BLaER1 treated with 17β-estradiol and CSF1 and Interleukin-3, amounts not matched to agents 10 nM and 100 nM (cell line): ENCODE data around the gene MT1A.
A peak's percentile ranks its signal among the peaks of the same experiment; 100 is the strongest.

Experiments
- H3K27ac ChIP-seq, 11 experiments: shearing (Covaris generic); formaldehyde crosslinking; 2 replicates each; pipeline ENCODE4 v1.8.1; 2022
- H3K27me3 ChIP-seq, 11 experiments: shearing (Covaris generic); formaldehyde crosslinking; 2 replicates each; pipeline ENCODE4 v1.8.1; 2022
- H3K36me3 ChIP-seq, 11 experiments: shearing (Covaris generic); formaldehyde crosslinking; 2 replicates each; pipeline ENCODE4 v1.8.1; 2022
- H3K4me1 ChIP-seq, 10 experiments: shearing (Covaris generic); formaldehyde crosslinking; 2 replicates each; pipeline ENCODE4 v1.8.1; 2022
- H3K4me2 ChIP-seq, 11 experiments: shearing (Covaris generic); formaldehyde crosslinking; 2 replicates each; pipeline ENCODE4 v1.8.1; 2022
- H3K4me3 ChIP-seq, 10 experiments: shearing (Covaris generic); formaldehyde crosslinking; 2 replicates each; pipeline ENCODE4 v1.8.1; 2022
- H3K9ac ChIP-seq, 11 experiments: shearing (Covaris generic); formaldehyde crosslinking; 2 replicates each; pipeline ENCODE4 v1.8.1; 2022
- H3K9me3 ChIP-seq, 11 experiments: shearing (Covaris generic); formaldehyde crosslinking; replicated peaks in 1 of 11; 2 replicates each; pipeline ENCODE4 v1.8.1; 2022
- H4K20me1 ChIP-seq, 11 experiments: shearing (Covaris generic); formaldehyde crosslinking; 2 replicates each; pipeline ENCODE4 v1.8.1; 2022
- Cebpa-rat ChIP-seq, 11 experiments: shearing (Covaris generic); IDR thresholded peaks; 2 replicates each; pipeline ENCODE4 v1.8.1; 2022

Gene MT1A

GRCh38 chr16:56623637-56624036 is 14.8 kb upstream of the MT1A start:
- H4K20me1 ChIP-seq = peaks cover 0 to 16% (median 0%) of the 10 kb centered on the region in 11 experiments; a peak in 10 of 22 replicates
- H3K4me1 ChIP-seq = peaks cover 8 to 12% (median 11%) of the 10 kb centered on the region in 10 experiments; a peak in 17 of 20 replicates
- H3K36me3 ChIP-seq = no peaks in the 10 kb centered on the region
- TF ChIP-seq Cebpa-rat (IDR thresholded peaks at IDR 0.05) = no peak
- no peak overlapping the region for H3K27ac ChIP-seq
- H3K9me3 ChIP-seq = peaks cover 0 to 9% (median 0%) of the 10 kb centered on the region in 11 experiments; a peak in 1 of 22 replicates
- no peak overlapping the region for H3K4me2 ChIP-seq
- H3K4me3 ChIP-seq = no peak overlapping the region
- H3K27me3 ChIP-seq = peaks cover 81 to 99% (median 97%) of the 10 kb centered on the region in 11 experiments
- H3K9ac ChIP-seq = no peak overlapping the region

- Histone ChIP-seq H3K4me3 (peak within 1 kb of the TSS; percentile 21 to 61 (median 40); a peak in 19 of 20 replicates), H3K9ac (peak within 1 kb of the TSS in 1 of 11 experiments; percentile 54; a peak in 1 of 22 replicates), H3K36me3 (no peaks in the 10 kb centered on the region), H3K9me3 (peaks cover 0 to 9% (median 0%) of the 10 kb centered on the region in 11 experiments; a peak in 1 of 22 replicates), H3K4me1 (peaks cover 8 to 18% (median 11%) of the 10 kb centered on the region in 10 experiments; a peak in 17 of 20 replicates), H3K4me2 (peak within 1 kb of the TSS; percentile 46 to 86 (median 68)), H3K27ac (no peak within 1 kb of the TSS), H3K27me3 (peaks cover 81 to 99% (median 97%) of the 10 kb centered on the region in 11 experiments), H4K20me1 (peaks cover 0 to 27% (median 0%) of the 10 kb centered on the region in 11 experiments; a peak in 10 of 22 replicates)
- no peak for TF ChIP-seq Cebpa-rat (IDR thresholded peaks at IDR 0.05)
These were observed 13.1 kb upstream of the MT1A start, which contains the start of gene MT1E for GRCh38 chr16:56625140-56625942. Gene MT1E, plus strand, starts transcription at chr16:56625781. Its CDS starts 71 bp downstream, at chr16:56625852.

GRCh38 chr16:56625943-56626654 is 12.4 kb upstream of the MT1A start:
- peak overlapping the region; percentile 21 to 61 (median 40); a peak in 13 of 20 replicates for H3K4me3 ChIP-seq
- peaks cover 0 to 9% (median 0%) of the 10 kb centered on the region in 11 experiments; a peak in 1 of 22 replicates for H3K9me3 ChIP-seq
- no peak for TF ChIP-seq Cebpa-rat (IDR thresholded peaks at IDR 0.05)
- peaks cover 86 to 100% (median 98%) of the 10 kb centered on the region in 11 experiments for H3K27me3 ChIP-seq
- H3K9ac ChIP-seq = 0 out of 22 replicates have a peak overlapping the region, but pooled peaks of 1 of the 11 experiments have one; percentile 54
- H4K20me1 ChIP-seq = peaks cover 0 to 27% (median 0%) of the 10 kb centered on the region in 11 experiments; a peak in 10 of 22 replicates
- H3K4me2 ChIP-seq = peak overlapping the region; percentile 46 to 86 (median 68)
- no peak overlapping the region for H3K27ac ChIP-seq
- no peaks in the 10 kb centered on the region for H3K36me3 ChIP-seq
- H3K4me1 ChIP-seq = peaks cover 8 to 20% (median 11%) of the 10 kb centered on the region in 10 experiments; a peak in 17 of 20 replicates

- Histone ChIP-seq H3K27ac (no peak overlapping the region), H3K4me2 (no peak overlapping the region), H3K36me3 (no peaks in the 10 kb centered on the region), H4K20me1 (peaks cover 0 to 27% (median 0%) of the 10 kb centered on the region in 11 experiments; a peak in 11 of 22 replicates), H3K4me1 (peaks cover 8 to 20% (median 11%) of the 10 kb centered on the region in 10 experiments; a peak in 17 of 20 replicates), H3K9ac (no peak overlapping the region), H3K4me3 (no peak overlapping the region), H3K27me3 (peaks cover 92 to 100% (median 98%) of the 10 kb centered on the region in 11 experiments), H3K9me3 (peaks cover 0 to 9% (median 0%) of the 10 kb centered on the region in 11 experiments; a peak in 1 of 22 replicates)
- no peak for TF ChIP-seq Cebpa-rat (IDR thresholded peaks at IDR 0.05)
These were observed 11.8 kb upstream of the MT1A start for GRCh38 chr16:56626685-56627084.

GRCh38 chr16:56628486-56629350 is 9.7 kb upstream of the MT1A start:
- Histone ChIP-seq H3K27ac (no peak overlapping the region), H3K4me2 (no peak overlapping the region), H4K20me1 (peaks cover 0 to 43% (median 20%) of the 10 kb centered on the region in 11 experiments; a peak in 15 of 22 replicates), H3K36me3 (no peaks in the 10 kb centered on the region), H3K9me3 (peaks cover 0 to 9% (median 0%) of the 10 kb centered on the region in 11 experiments; a peak in 1 of 22 replicates), H3K4me3 (no peak overlapping the region), H3K4me1 (peaks cover 8 to 25% (median 12%) of the 10 kb centered on the region in 10 experiments; a peak in 17 of 20 replicates), H3K9ac (no peak overlapping the region), H3K27me3 (peaks cover 98 to 100% (median 99%) of the 10 kb centered on the region in 11 experiments)
- TF ChIP-seq Cebpa-rat (IDR thresholded peaks at IDR 0.05) = no peak

- no peak overlapping the region for H3K4me3 ChIP-seq
- no peaks in the 10 kb centered on the region for H3K36me3 ChIP-seq
- TF ChIP-seq Cebpa-rat (IDR thresholded peaks at IDR 0.05) = no peak
- peaks cover 100% of the 10 kb centered on the region in 11 experiments for H3K27me3 ChIP-seq
- no peak overlapping the region for H3K4me2 ChIP-seq
- H3K4me1 ChIP-seq = peaks cover 8 to 25% (median 12%) of the 10 kb centered on the region in 10 experiments; a peak in 17 of 20 replicates
- peaks cover 0 to 9% (median 0%) of the 10 kb centered on the region in 11 experiments; a peak in 1 of 22 replicates for H3K9me3 ChIP-seq
- H3K27ac ChIP-seq = no peak overlapping the region
- no peak overlapping the region for H3K9ac ChIP-seq
- peaks cover 0 to 45% (median 20%) of the 10 kb centered on the region in 11 experiments; a peak in 15 of 22 replicates for H4K20me1 ChIP-seq
These were observed 8.9 kb upstream of the MT1A start for GRCh38 chr16:56629531-56629930.

GRCh38 chr16:56630134-56630533 is 8.3 kb upstream of the MT1A start:
- Histone ChIP-seq H3K27ac (no peak overlapping the region), H3K36me3 (no peaks in the 10 kb centered on the region), H3K9ac (no peak overlapping the region), H4K20me1 (peaks cover 0 to 48% (median 26%) of the 10 kb centered on the region in 11 experiments; a peak in 15 of 22 replicates), H3K4me1 (peaks cover 8 to 24% (median 12%) of the 10 kb centered on the region in 10 experiments; a peak in 17 of 20 replicates), H3K4me2 (peak overlapping the region in 1 of 11 experiments; percentile 24; a peak in 2 of 22 replicates), H3K4me3 (no peak overlapping the region), H3K27me3 (peaks cover 100% of the 10 kb centered on the region in 11 experiments), H3K9me3 (peaks cover 0 to 5% (median under 1%) of the 10 kb centered on the region in 11 experiments; a peak in 10 of 22 replicates)
- no peak for TF ChIP-seq Cebpa-rat (IDR thresholded peaks at IDR 0.05)
